Measurements from ENCODE around the gene HDHD5.
"Not testable (repeated sequence)": the region's sequence is repeated elsewhere in the genome, so short reads cannot be mapped to it uniquely, and the experiment has no call there.

Gene HDHD5

GRCh38 chr22:17155941-17156340, 3.1 kb downstream of the HDHD5 start:
- no peak for DNase-seq (ENCODE audit: low read depth)

GRCh38 chr22:17152971-17153370, 6.1 kb downstream of the HDHD5 start:
- DNase-seq (ENCODE audit: low read depth) = no peak

GRCh38 chr22:17152340-17152739, 6.7 kb downstream of the HDHD5 start:
- no peak for DNase-seq (ENCODE audit: low read depth)

- no peak for DNase-seq (ENCODE audit: low read depth)
These were observed 9.8 kb downstream of the HDHD5 start for GRCh38 chr22:17149076-17149815.

GRCh38 chr22:17147458-17147857, 11.6 kb downstream of the HDHD5 start:
- DNase-seq (ENCODE audit: low read depth) = not testable (repeated sequence)

GRCh38 chr22:17145021-17145680, 13.9 kb downstream of the HDHD5 start:
- DNase-seq (ENCODE audit: low read depth) = no peak

- no peak for DNase-seq (ENCODE audit: low read depth)
These were observed 15.3 kb downstream of the HDHD5 start for GRCh38 chr22:17143826-17144225.

- DNase-seq (ENCODE audit: low read depth) = no peak
These were observed 16.0 kb downstream of the HDHD5 start for GRCh38 chr22:17143101-17143500.

- no peak for DNase-seq (ENCODE audit: low read depth)
These were observed 18.0 kb downstream of the HDHD5 start for GRCh38 chr22:17140826-17141766.

- DNase-seq (ENCODE audit: low read depth) = no peak
These were observed 19.1 kb downstream of the HDHD5 start for GRCh38 chr22:17140022-17140421.

GRCh38 chr22:17138513-17138912, 20.6 kb downstream of the HDHD5 start:
- no peak for DNase-seq (ENCODE audit: low read depth)

- no peak for DNase-seq (ENCODE audit: low read depth)
These were observed 21.1 kb downstream of the HDHD5 start for GRCh38 chr22:17137861-17138425.

- DNase-seq (ENCODE audit: low read depth) = no peak
These were observed 21.9 kb downstream of the HDHD5 start for GRCh38 chr22:17137170-17137569.

- DNase-seq (ENCODE audit: low read depth) = no peak
These were observed 23.8 kb downstream of the HDHD5 start for GRCh38 chr22:17135153-17135760.

- DNase-seq (ENCODE audit: low read depth) = no peak
These were observed 25.9 kb downstream of the HDHD5 start for GRCh38 chr22:17133137-17133536.

GRCh38 chr22:17132112-17132511, 27.0 kb downstream of the HDHD5 start:
- DNase-seq (ENCODE audit: low read depth) = no peak

- DNase-seq (ENCODE audit: low read depth) = no peak
These were observed 27.4 kb downstream of the HDHD5 start for GRCh38 chr22:17131686-17132085.

- no peak for DNase-seq (ENCODE audit: low read depth)
These were observed 28.9 kb downstream of the HDHD5 start for GRCh38 chr22:17130199-17130598.

GRCh38 chr22:17121233-17122195, 37.6 kb downstream of the HDHD5 start, which contains the start of gene TMEM121B:
TMEM121B (minus strand) TSS chr22:17121360; CDS start chr22:17121127, 233 bp downstream.
- no peak for DNase-seq (ENCODE audit: low read depth)

GRCh38 chr22:17120711-17121232, 38.3 kb downstream of the HDHD5 start:
- DNase-seq (ENCODE audit: low read depth) = no peak
